Fibroblast of skin of scalp (primary cell): ENCODE measurements around the gene IL19.
"Not testable (repeated sequence)": the region's sequence is repeated elsewhere in the genome, so short reads cannot be mapped to it uniquely, and the experiment has no call there.

Source experiments
- DNase-seq: peaks from one replicate; pipeline ENCODE4 v3.0.0-alpha.2; 2013

IL19 gene

DNA sequence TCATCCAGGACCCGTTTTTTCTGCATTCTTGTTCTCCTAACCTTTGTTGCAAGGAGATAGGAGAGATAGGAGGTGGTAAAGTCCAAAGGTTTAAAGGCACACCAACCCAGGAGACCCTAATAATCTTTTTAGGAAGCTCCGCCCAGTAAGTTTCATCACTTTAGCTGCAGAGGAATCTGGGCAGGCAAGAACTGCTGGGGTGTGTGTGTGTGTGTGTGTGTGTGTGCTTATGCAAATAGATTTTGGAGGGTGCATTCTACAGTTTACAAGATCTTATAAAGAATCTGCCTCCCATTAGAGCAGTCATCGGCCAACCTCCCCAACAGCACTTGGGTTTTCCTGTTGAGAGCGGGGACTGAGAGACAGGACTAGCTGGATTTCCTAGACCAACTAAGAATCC lies 5.7 kb downstream of the IL19 start:
- DNase-seq, result no peak

DNA sequence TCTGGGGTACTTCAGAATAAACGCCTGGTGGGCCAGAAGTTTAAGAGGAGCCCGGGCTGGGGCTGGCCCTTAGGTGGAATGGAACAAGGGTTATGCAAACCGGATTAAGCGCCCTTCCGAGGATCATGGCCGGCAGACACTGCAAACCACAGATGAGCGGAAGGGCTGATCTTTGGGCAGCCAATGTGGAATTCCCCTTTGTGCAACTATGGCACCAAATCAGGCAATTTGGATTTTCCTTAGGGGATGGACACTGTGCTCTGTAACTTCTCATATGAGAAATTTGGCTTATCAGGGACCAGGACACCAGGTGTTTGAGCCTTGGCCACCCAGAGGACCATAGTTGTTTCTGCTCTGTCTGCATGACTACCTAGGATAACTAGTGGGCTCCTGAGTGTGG lies 7.5 kb downstream of the IL19 start:
- no peak for DNase-seq

DNA sequence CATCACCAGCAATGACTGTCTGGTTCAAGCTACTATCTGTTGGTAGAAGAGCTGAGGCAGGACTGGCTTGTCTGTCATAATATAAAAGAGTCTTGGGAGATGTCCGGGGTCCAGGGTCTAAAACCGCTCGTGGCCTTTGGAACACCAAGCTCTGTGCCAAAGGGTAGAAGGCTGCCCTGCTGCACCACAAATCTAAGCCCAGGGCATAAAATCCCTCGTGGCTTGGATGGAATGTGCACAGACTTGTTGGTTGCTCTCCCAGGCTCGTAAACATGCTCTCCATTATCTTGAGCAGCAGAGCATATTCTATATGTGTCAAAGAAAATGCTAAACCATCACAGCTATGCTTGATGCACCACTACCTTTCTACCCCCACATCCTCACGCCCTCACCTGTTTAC lies 8.3 kb downstream of the IL19 start:
- not testable (repeated sequence) for DNase-seq

DNA sequence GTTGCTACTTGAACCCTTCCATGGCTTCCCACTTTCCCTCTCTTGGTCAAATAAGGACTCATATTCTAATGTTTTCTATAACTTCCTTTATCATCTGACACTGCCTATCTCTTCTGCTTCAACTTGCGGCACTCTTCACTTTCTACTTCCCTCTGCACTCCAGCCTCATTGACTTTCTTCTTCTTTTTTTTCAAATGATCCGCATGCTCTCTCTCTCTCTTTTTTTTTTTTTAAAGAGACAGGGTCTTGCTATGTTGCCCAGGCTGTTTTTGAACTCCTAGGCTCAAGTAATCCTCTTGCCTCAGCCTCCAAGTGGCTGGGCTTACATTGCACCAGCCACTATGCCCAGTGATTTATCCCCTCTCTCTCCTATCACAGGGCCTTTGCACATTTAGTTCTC lies 9.1 kb downstream of the IL19 start:
- DNase-seq, result no peak

DNA sequence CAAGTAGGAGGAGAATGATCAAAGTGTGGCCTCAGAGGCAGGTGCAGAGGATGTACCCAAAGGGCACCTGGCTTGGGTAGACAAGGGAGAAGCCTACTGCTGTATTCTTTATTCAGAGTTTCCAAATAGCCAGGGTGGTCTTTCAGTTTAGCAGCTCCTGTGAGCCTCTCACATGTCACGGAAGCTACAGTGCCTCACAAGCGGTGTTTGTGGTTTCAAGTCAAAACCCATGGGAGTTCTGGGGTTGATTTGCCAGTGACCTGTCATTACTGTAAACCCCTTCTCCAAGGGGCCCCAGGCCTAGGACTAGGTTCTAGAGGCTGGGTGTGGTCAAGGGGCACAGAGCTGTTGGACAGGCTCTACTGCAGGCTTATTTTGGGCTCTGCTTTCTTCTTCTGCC lies 11.9 kb downstream of the IL19 start:
- DNase-seq, result no peak

DNA sequence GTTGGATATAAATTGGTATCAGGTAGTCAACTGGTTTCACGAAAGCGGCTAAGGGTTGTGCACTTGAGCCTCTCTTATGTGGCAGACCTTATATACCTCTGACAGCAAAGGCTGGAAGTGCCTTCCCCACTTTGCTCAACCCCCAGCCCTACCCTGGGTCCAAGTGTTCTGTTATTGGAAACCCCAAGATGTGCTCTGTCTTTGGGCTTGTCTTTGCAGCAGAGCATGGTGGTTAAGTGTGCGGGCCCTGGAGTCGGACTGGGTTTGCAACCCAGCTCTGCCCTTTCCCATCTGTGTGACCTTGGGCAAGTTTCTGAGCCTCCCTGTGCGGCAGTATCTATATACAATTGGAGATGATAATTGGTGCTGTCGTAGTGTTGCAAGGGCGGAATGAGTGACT lies 12.9 kb downstream of the IL19 start:
- DNase-seq, result no peak

DNA sequence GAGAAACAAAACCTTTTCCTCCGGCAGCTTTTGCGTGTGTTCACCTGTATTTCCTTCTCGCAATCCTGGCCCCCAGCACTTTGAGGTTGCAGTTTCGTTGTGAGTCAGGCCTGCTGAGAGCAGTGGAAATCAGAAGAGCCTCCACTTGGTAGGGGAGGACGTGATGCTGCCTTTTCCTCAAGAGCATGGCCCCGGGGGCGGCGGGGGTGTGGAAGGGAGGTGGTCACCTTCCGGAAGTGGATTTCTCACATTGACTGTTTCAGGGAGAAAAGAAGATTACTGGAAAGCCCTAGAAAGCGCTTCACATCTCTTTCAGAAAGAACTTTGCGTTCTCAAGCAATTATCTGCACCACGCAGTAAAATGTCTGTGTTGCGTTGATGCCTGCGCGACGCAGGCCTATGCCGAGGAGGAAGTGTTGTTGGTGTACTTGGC lies 13.9 kb downstream of the IL19 start:
- no peak for DNase-seq

DNA sequence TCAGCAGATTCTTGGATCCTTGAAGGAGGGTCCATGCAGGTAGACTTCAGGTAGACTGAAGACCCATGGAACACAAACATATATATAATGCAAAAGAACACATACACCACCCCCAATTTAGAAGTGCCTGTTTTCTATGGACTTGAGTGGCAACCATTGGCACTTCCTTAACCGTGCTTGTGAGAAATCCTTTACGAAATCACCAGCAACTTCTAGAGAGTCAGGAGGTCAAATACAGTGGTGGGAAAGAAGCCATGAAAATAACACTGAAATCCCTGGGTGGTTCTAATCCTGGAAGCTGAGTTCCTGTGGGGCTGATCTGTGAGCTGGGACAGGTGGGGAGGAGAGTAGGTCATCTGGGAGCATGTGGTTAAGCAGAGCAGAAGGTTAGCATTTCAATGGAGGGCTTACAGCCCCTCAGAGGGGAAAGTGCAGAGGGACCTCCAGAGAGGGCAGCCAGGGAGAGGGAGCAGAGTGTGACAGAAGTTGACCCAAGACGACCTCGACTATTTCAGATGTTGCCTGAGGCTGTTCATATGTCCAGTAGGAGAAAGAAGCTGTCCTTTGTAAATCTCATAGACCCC lies 14.7 kb downstream of the IL19 start:
- DNase-seq, result no peak

DNA sequence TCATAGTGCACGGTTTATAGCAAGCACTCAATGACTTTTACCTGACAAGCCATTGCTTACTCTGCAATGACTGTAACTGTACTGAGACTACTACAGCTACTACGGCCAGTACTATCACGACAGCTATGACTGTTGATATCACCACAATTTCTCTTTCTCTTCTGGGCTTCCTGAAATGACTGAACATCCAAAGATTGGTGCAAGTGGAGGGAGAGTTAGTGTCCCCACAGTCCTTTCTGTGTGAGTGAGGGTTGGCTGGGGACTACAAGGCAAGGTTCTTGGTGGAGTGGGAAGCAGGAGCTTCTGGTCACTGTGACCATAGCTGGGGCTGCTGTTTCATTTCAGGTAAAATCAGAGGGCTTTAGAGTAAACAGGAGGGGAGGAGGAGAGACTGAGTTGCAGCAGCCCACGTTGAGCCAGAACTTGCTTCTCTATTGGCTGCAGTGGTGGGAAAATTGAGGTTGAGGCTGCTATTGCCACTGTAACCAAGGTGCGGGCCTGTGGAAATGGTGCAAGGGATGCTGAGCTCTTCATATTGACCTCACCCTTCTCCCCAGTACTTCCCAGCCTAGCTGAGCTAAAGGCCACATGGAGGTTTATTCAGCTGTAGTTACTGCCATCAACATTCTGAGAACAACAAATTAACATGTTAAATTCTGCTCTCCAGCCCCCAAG lies 15.8 kb downstream of the IL19 start:
- DNase-seq, result no peak

DNA sequence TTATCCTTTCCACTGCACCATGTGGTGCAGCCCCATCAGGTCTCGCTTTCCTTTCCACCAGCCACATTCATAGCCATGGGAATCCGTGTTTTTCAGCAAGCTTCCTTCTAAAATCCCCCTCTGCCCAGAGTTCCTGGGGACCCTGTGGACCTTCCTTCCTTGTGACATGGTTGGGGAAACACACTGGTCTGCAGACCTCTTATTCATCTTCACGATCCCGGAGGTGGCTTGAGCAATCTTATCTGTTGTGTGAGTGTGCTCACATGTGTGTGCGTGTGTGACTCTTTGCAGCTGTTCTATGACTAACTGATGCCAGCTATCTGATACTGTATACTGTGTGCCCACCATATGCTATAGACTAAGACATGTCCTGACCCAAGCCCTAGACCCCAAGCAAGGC lies 17.3 kb downstream of the IL19 start:
- no peak for DNase-seq

DNA sequence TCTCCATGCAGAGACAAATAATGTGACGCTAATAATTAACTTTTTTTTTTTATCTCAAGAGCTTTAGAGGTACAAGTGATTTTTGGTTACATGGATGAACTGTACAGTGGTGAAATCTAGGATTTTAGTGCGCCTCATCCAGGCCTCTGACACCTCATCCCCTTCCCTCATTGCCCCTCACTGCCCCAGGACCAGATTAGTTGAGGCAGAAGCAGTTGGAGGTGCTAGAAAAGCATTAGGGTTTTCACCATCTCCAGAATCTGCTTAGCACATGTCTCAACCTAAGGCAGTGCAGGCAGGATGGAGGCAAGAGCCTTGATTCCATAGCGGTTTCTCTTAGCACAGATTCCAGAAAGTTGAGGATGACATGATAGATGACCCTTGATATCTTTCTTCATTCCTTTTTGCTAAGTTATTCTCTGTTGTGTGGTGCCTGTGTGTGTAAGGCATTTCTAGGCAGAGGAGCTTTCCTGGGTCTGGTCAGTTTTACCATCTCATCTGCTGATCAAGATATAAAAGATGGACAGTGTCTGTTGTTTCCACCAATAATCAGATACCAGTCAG lies 18.0 kb downstream of the IL19 start:
- DNase-seq, result no peak

DNA sequence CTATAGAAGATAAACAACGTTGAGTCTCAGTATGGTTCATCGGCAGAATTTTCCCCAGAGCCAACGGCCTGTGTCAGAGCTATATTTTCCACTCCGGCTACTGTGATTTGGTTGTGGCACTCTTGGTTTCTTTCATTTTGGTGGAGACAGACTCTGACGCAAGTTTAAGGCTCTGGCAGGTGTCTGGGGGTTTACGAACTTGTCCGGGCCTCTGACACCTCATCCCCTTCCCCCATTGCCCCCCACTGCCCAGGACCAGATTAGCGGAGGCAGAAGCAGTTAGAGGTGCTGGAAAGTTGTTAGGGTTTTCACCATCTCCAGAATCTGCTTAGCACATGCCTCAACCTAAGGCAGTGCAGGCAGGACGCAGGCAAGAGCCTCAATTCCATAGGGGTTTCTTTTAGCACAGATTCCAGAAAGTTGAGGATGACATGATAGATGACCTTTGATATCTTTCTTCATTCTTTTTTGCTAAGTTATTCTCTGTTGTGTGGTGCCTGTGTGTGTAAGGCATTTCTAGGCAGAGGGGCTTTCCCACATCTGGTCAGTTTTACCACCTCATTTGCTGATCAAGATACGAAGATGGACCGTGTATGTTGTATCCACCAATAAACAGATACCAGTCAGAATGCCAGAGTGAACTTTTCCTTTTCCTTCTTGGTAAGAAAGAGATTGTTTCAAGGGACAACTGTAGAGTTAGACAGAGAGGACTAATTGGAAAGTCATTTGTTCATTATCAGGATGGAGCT lies 20.1 kb downstream of the IL19 start:
- no peak for DNase-seq

DNA sequence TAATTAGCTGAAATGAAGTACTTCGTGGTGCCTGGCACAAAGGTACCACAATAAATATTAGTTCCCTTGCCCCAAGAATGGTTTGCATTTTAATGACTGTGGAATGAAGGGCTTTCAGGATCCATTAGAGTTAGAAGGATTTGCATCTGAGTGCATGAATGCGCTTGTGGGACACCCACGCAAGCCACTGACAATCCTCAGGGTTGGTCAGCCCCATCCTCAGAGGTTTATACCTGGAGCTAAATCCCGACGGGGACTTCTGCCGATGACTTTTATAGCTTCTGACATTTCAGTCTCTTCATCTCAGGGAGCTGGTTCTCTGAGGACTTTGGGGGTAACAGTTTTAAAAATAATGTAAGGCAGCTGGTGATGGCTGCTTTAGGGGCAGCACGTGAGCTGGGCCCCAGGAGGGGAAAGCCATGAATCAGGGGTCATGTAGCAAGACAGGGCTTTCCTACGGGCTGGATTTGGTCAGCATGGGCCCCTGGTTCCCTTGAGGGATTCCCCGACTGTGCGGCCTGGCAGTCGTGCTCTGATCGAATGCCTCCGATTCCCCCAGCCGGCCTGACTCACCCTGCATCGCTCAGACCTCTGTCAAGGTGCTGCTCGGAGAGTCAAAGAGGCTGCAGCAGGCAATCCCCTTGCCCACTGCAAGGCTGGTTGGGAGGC lies 22.5 kb downstream of the IL19 start:
- DNase-seq, result no peak

DNA sequence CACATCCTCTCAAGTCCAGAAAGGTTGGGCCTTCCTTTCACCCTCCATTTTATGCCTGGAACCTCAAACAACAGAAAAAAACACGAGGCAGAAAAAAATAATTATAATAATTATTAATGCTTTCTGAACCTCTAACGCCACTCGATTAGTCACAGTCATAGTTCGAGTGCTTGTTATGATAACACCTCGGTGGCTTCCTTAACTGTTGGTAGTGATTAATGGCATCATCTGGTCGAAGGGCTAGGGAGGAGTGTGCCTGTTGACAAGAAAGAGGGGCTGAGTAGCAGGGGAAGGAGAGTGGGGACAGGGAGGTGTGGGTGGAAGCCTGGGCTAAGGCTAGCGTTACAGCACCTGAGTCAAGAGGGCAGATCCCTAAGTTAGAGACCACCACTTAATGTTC lies 23.0 kb downstream of the IL19 start:
- DNase-seq, result no peak

DNA sequence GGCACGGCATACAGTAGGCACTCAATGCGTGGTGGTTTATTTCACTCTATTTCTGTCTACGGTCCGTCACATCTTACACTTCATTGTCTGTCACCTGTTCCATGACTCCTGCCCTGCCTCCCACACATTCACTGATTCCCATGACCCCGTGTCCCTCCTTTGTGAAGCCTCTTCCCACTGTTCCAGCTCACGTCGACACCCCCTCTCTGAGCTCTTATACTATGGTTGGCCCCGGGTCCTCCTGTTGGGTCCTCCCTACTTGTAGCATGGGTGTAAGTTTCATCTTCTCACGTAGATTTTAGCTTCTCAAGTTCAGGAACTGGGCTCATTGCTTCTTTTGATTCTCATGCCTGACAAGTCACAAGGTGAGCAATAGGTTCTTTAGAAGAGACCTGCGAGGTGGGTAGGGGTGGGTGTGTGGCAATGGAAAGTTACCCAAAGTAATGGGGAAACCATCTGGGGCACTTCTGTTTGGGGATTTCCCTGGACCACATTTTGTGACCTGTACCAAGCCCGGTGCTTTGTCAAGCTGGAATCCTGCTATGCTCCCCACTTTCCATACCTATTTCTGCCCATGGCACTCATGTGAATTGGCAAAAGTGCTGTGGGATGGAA lies 23.8 kb downstream of the IL19 start:
- DNase-seq, result no peak

DNA sequence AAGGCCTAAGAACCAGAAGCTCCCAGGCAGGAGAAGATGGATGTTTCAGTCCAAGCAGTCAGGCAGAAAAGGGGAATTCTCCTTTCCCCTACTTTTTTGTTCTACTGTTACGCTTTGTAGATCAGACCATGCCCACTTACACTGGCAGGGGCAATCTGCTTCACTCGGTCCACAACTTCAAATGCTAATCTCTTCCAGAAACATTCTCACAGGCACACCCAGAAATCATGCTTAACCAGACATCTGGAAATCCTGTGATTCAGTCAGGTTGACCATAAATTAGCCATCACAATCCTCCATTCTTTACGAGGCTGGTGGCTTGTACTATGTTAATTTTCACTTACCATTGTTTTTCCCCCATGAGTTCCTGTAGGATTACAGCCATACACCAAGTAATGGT lies 25.5 kb downstream of the IL19 start:
- no peak for DNase-seq

DNA sequence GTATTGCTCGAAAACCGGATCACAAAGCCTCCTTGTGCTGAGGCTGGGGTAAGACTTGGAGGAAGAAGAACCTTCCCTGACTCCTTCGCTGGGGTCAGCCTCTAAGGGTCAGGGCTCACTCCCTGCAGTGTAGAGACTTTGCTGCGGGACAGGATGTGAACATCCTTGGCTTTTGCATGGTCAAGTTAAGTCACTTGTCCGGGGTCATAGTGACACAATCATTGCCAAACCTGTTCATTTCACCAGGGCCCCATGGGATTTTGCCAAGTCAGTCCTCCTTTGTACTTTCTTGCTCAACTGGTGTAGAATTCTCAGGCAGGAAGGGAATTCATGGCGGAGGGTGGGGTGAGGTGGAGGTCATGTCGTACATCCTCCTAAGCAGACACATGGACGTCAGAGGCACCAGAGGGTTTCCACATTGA lies 26.4 kb downstream of the IL19 start:
- no peak for DNase-seq

DNA sequence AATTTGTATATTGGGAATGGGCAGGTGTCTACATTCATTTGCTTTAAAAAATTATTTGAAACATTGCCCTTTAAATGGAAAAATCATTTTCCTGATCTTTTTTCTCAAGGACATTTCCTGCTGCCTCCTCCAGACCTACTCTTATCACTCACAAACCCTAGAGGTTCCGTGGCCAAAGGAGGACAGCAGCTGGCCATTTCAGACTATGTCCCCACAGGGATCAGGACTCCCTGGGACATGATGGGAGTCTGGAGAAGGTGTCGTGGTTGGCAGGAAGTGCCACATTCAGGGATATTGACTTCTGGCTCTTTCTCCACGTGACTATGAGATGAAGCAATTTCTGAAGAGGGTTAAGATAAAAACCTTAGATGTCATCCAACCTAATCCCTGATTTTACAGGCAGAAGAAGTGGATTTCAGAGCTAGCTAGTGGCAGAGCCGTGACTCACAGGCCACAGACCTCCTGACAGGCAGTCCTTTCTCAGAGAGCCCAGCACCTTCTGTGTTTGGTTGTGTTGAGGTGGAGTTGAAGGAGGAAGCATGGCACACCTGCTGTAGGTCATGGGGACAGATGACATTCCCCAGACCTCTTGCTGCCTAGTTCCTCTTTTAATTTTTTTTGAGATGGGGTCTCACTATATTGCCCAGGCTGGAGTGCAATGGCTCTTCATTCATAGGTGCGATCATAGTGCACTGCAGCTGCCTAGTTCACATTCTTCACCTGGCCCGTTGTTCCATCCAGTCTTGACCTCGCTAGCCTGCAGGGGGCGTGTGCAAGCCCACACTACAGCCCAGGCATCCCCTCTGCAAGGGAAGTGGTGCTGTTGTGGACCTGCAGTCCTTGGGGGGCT lies 27.2 kb downstream of the IL19 start:
- DNase-seq, result no peak

DNA sequence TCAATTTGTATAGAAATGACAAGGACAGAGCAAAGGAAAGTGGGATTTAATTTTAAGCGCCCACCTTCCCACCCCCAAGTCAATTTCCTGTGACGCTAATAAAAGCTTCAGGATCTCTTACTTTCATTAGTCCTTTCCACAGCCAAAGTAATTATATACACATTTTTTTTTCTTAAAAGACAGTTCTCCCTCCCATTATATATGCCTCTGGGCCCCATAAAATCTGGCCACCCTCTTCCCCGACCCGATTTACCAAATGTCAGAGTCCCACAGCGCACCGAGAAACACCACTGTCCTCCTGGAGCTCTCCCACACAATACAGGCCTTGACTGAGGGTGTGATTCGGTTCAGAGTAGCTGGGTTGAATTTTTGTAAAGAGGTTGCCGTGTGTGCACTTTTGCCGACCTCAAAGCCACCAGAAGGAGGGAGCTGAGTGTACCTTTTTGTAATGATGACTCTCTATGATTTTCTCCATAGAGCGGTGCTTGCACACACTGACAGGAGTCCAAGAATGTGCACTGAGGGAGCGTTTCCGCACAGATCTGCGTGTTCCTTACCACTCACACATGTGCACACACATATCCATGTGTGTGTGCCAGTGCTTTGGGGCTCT lies 27.9 kb downstream of the IL19 start:
- no peak for DNase-seq

DNA sequence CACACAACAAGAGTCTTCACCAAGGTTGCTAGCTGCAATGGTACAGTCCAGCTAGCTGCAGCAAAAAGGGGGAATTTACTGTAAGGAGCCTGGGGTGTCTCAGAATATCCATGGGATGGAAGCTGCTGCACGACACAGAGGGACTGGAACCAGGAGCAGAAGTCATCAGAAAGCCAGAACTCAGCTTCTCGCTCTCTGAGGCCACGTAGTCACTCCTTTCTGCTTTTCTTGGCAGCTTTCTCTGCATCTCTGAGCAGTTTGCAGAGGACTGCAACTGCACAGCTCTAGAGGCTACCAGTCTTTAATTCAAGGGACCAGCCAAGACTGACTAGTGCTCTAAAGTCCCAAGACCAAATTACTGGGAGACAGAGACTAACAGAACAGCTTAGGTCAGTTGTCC lies 28.7 kb downstream of the IL19 start:
- DNase-seq, result no peak

DNA sequence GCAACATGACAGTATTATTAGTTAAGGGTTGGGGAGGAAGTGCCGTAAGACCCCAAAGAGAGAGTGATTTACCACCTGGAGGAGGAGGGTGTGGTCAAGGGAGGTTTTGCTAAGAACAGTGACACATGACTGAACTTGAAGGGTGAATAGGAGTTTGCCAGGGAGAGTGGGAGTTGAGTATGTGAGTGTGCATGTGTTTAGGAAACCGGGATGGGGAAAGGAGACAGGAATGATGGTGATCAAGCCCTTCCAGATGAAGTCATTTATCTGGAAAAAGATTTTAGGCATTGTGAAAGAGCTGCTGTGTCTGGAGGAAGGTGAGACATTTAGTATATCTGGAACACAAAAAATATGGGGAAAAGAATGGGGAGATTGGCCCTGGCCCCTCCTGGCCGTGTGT lies 29.8 kb downstream of the IL19 start:
- no peak for DNase-seq
